ENCODE measurements around the gene ICE1. TPM values are rescaled to one million over a fixed set of nuclear protein-coding genes. Genes with fewer than 3 reads are reported as not detected.

The ICE1 gene
- total RNA-seq, 1 experiment from 2014 or later = 68.4 TPM

DNA sequence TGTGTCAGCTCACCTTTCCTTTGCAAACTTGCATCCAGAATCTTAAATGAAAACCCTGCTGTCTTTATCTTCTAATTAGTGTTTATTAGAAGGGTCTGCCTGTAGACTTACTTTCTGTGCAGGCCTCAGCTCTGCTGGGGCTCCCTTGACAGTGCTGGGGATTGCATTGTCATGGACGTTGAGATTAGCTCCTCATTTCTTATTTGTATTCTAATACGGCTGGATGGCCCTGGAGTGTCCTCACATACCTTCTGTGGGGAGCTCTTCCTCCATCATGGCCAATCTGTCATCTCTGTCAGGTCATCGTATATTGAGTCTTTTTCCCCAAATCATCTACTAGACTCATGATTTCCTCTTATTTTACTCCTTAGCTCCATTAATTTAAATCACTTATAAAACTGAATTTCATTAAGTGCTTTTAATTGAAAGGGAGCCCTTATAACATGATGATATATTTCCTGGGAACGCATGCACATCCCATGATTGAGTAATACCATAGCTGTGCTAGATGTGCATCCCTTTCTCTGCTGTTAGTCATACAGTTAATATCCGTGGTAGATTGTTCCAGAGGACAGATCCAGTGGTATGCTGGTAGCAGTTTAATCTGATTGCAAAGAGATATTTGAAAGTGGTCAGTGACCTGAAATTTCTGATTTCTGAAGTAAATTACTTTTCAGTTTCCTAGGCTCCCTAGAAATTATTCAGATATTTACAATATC, 61.6 kb downstream of the ICE1 start:
- TF ChIP-seq, protein P1, sequence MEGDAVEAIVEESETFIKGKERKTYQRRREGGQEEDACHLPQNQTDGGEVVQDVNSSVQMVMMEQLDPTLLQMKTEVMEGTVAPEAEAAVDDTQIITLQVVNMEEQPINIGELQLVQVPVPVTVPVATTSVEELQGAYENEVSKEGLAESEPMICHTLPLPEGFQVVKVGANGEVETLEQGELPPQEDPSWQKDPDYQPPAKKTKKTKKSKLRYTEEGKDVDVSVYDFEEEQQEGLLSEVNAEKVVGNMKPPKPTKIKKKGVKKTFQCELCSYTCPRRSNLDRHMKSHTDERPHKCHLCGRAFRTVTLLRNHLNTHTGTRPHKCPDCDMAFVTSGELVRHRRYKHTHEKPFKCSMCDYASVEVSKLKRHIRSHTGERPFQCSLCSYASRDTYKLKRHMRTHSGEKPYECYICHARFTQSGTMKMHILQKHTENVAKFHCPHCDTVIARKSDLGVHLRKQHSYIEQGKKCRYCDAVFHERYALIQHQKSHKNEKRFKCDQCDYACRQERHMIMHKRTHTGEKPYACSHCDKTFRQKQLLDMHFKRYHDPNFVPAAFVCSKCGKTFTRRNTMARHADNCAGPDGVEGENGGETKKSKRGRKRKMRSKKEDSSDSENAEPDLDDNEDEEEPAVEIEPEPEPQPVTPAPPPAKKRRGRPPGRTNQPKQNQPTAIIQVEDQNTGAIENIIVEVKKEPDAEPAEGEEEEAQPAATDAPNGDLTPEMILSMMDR (conservative IDR thresholded peaks at IDR 0.05) = no peak
- TF ChIP-seq EZH2 (IDR thresholded peaks at IDR 0.05; ENCODE audit: low read depth) = no peak
- peaks cover 7% of the 10 kb centered on the region; the same call in 1 of the 2 replicates for H3K36me3 ChIP-seq (ENCODE audit: low read depth)
- intact Hi-C loops (cut with micrococcal nuclease; ENCODE audit: unreplicated experiment) = no loop called here
- no peak for DNase-seq
- no peaks in the 10 kb centered on the region for H3K27me3 ChIP-seq (ENCODE audit: insufficient read depth, low read depth)
- no peak overlapping the region for H3K4me2 ChIP-seq
- H2AFZ ChIP-seq = no peak overlapping the region
- H3K79me2 ChIP-seq (ENCODE audit: low read depth) = no peaks in the 10 kb centered on the region
- H3K9me2 ChIP-seq (ENCODE audit: insufficient read depth) = no peaks in the 10 kb centered on the region
- ChIA-PET POLR2A (ENCODE audit: unreplicated experiment) (no interaction called here), CTCF (interaction anchor here (0.6 kb wide), 1 partner anchor 820 kb away, joined by 3 read pairs; no protein-coding TSS in a partner anchor)
- H3K4me3 ChIP-seq = no peak overlapping the region
- H3K9me3 ChIP-seq (ENCODE audit: insufficient read depth, low read depth) = no peaks in the 10 kb centered on the region
- no TSS peak for BruUV-seq (replicated peaks)
- peaks cover 7% of the 10 kb centered on the region; the same call in 1 of the 2 replicates for H4K20me1 ChIP-seq (ENCODE audit: insufficient read depth)
- peaks cover 3% of the 10 kb centered on the region; the same call in 1 of the 2 replicates for H3F3A ChIP-seq (ENCODE audit: insufficient read depth, low read depth)
- no peak overlapping the region for H3K27ac ChIP-seq
- no peaks in the 10 kb centered on the region for H3K4me1 ChIP-seq (replicated peaks; ENCODE audit: insufficient read depth)

DNA sequence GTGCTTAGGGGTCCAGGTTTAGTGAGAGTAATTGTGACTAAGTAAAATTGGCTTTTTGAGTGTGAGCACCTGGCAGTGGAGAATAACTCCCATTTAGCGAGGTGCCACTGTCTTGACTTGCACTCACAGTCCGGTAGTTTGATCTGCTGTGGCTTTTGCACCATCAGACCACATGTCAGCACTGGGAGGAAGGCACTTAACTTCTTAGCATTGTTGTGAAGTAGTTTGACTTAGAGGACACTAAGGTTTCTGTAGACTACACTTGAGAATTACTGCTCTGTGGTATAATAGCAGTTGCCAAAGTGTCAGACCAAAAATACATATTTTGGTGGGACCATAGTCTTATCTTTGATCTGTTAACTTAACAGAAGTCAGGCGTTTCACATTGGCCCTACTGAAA, 63.6 kb downstream of the ICE1 start:
- no peaks in the 10 kb centered on the region; the same call in 1 of the 2 replicates for H3F3A ChIP-seq (ENCODE audit: insufficient read depth, low read depth)
- no peaks in the 10 kb centered on the region for H3K9me2 ChIP-seq (ENCODE audit: insufficient read depth)
- CTCF ChIA-PET = no interaction called here
- no peak overlapping the region for H2AFZ ChIP-seq
- POLR2A ChIA-PET (ENCODE audit: unreplicated experiment) = no interaction called here
- no peak for DNase-seq
- H3K36me3 ChIP-seq (ENCODE audit: low read depth) = peaks cover 16% of the 10 kb centered on the region; the same call in 1 of the 2 replicates
- H3K27ac ChIP-seq = no peak overlapping the region
- H3K79me2 ChIP-seq (ENCODE audit: low read depth) = no peaks in the 10 kb centered on the region
- no peaks in the 10 kb centered on the region for H3K27me3 ChIP-seq (ENCODE audit: insufficient read depth, low read depth)
- H4K20me1 ChIP-seq (ENCODE audit: insufficient read depth) = peaks cover 7% of the 10 kb centered on the region; the same call in 1 of the 2 replicates
- no peak overlapping the region for H3K4me2 ChIP-seq
- intact Hi-C loops (cut with micrococcal nuclease; ENCODE audit: unreplicated experiment) = no loop called here
- H3K4me1 ChIP-seq (replicated peaks; ENCODE audit: insufficient read depth) = no peaks in the 10 kb centered on the region
- BruUV-seq (replicated peaks) = no TSS peak
- H3K4me3 ChIP-seq = no peak overlapping the region
- TF ChIP-seq, protein P1 (conservative IDR thresholded peaks at IDR 0.05) = no peak
- TF ChIP-seq EZH2 (IDR thresholded peaks at IDR 0.05; ENCODE audit: low read depth) = no peak
- no peaks in the 10 kb centered on the region for H3K9me3 ChIP-seq (ENCODE audit: insufficient read depth, low read depth)

DNA sequence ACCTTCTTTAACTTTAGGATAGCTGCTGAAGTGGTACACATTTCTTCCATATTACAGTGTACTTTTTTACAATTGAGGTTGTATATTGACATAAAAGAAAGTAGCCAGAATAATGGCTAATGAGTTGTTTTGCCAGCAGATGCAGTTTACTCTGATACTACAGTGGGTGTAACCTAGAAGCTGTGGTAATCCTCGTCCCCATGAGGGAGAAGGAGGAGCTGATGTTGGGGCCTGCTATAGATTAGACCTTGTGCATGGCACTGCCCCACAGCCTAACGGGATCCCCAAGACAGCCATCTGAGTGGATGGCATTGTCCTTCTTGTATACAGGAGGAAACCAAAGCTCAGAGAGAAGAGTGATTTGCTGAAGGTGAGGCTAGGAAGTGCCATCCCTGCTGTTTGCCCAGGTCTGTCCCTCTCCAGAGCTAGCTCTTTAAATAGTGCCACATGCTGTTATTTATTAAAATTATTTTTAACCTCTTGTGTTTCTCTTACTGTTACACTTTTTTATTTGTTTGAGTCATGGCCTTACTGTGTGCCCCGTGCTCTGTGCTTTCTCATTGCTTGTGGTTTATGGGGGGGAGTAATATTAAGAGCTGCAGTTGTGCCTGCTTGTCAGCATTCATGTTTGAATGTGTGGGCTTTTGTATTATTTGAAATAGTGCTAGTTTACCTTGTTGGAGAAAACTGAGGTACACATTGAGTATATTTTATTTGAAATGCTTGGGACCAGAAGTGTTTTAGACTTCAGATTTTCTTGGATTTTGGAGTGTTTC, 65.3 kb downstream of the ICE1 start:
- Histone ChIP-seq H4K20me1 (ENCODE audit: insufficient read depth) (peaks cover 7% of the 10 kb centered on the region; the same call in 1 of the 2 replicates), H3F3A (ENCODE audit: insufficient read depth, low read depth) (peaks cover 5% of the 10 kb centered on the region; the same call in 1 of the 2 replicates), H3K79me2 (ENCODE audit: low read depth) (no peaks in the 10 kb centered on the region), H3K27ac (no peak overlapping the region), H3K4me3 (no peak overlapping the region), H3K4me2 (no peak overlapping the region), H2AFZ (no peak overlapping the region), H3K9me2 (ENCODE audit: insufficient read depth) (no peaks in the 10 kb centered on the region), H3K9me3 (ENCODE audit: insufficient read depth, low read depth) (no peaks in the 10 kb centered on the region), H3K36me3 (ENCODE audit: low read depth) (peaks cover 16% of the 10 kb centered on the region; the same call in 1 of the 2 replicates), H3K4me1 (replicated peaks; ENCODE audit: insufficient read depth) (no peaks in the 10 kb centered on the region), H3K27me3 (ENCODE audit: insufficient read depth, low read depth) (no peaks in the 10 kb centered on the region)
- DNase-seq = no peak
- BruUV-seq (replicated peaks) = no TSS peak
- ChIA-PET CTCF (no interaction called here), POLR2A (ENCODE audit: unreplicated experiment) (interaction anchor here (0.6 to 0.7 kb wide), 3 partner anchors 9 to 96 kb away, joined by 3 to 8 read pairs (median 4); partner anchors contain the start of gene ICE1)
- no peak for TF ChIP-seq EZH2 (IDR thresholded peaks at IDR 0.05; ENCODE audit: low read depth)
- TF ChIP-seq, protein P1 (conservative IDR thresholded peaks at IDR 0.05) = no peak
- intact Hi-C loops (cut with micrococcal nuclease; ENCODE audit: unreplicated experiment) = no loop called here
